HG02759 (cell line): ENCODE data around the gene TBCCD1.
A peak's percentile ranks its signal among the peaks of the same experiment; 100 is the strongest.
"Not testable (repeated sequence)": the region's sequence is repeated elsewhere in the genome, so short reads cannot be mapped to it uniquely, and the experiment has no call there.

Experiments
- ATAC-seq: cut with Tn5 transposase; IDR thresholded peaks from one replicate; pipeline ENCODE4 v1.9.1; 2021; ENCODE audit warnings: mild to moderate bottlenecking, moderate library complexity; ENCODE audit not compliant: unreplicated experiment

The TBCCD1 gene

DNA sequence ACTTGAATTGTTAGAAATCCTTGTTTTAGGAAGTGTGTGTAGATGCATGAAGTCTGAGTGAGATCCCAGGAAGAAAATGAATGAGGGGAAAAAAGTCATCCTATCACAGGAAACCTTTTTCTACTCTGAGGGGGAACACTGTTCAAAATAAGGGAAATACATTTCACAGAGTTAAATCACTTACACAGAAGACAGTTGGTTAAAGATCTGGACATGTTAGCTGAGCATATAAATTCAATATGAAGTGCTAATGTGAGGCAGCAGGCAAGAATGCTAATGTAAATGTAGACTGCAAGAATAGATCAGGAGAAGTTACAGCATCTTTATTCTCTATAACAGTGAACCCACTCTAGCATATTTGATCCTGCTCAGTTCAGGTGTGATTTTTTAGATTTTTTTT is 2.6 kb downstream of the TBCCD1 start:
- no peak for ATAC-seq

- no peak for ATAC-seq
Observed at GRCh38 chr3:186552408-186553031, 14.6 kb downstream of the TBCCD1 start.

DNA sequence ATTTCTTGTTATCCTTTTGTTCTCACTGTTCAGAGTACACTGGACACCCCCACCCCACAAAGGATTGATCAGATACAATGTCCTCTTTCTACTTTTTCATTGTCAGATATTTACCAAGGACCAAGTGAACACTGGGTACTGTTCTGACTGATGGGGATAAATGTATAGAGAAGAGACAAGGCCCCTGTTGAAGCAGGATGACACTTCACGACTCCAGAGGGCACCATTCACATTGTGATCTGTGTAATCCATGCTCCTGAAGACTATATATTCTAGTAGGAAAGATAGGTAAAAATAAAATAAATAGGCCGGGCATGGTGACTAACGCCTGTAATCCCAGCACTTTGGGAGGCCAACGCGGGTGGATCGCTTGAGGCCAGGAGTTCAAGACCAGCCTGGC is 15.8 kb downstream of the TBCCD1 start:
- ATAC-seq, result no peak

GRCh38 chr3:186549497-186549896 is 17.6 kb downstream of the TBCCD1 start:
- ATAC-seq, result no peak

GRCh38 chr3:186544281-186544680 is 22.9 kb downstream of the TBCCD1 start, which contains the start of gene CRYGS:
Gene CRYGS, minus strand, starts transcription at chr3:186544380. Its CDS starts 54 bp downstream, at chr3:186544326.
- ATAC-seq, result no peak

DNA sequence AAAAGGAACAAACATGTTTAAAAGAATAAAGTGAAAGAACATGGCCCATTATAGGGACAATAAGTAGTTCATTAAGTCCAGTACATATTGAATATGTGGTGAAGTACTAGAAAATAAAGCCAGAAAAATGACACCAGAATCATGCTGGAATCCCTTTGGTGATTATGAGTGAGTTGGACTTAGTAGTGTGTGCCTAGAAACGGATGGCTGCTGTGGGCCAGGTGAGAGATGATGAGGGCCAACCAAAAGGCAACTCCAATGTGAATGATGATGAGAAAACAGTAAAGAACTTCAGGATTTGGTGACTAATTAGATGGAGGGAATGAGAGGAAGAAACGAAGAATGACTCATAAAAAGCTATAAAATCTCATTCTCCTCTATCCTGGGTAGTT is 26.3 kb downstream of the TBCCD1 start:
- ATAC-seq, result peak; percentile 9

DNA sequence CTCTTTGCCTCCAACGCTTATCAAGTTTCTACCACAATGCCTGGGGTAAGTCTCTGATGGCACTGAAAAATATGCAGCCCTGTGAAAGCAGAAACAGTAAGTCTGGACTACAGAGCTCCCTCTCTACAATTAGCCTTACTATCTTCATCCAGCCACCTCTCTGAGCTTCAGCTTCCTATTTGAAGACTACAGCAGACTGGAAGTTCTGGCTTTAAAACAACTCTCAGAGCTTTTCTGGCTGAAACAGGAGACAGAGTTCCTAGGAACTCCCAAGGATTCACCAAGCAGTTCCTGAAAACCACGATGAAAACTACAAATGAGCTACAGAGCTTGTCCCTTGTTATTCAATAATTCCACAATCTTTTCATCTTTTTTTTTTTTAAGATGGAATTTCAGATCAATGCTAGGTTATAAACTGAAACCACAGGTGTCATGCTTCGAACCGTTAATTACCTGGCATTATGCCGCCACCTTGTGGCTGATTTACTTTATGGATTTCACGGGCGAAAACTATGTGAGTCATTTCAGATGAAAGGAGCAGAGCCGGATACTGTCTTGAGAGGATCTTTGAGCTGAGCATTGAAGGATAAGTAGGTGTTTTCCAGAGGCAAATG is 26.8 kb downstream of the TBCCD1 start:
- ATAC-seq, result peak; percentile 74

DNA sequence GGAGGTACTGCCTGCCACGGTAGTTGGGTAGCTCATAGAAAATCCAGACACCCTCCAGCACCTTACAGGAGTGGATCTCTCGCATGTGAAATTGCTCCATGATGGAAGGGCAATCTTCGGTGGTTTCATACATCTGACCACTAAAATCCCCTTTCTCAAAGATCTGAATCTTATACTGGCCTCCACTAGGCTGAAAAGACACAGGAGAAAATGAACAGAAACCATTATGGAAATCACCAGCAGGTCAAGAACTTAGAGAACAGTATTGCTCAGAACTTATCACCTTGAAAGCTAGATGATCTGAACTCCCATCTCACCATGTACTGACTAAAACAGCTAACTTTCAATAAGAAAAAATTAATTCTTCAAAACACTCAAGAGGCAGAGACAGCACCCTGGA is 28.4 kb downstream of the TBCCD1 start:
- ATAC-seq, result no peak

DNA sequence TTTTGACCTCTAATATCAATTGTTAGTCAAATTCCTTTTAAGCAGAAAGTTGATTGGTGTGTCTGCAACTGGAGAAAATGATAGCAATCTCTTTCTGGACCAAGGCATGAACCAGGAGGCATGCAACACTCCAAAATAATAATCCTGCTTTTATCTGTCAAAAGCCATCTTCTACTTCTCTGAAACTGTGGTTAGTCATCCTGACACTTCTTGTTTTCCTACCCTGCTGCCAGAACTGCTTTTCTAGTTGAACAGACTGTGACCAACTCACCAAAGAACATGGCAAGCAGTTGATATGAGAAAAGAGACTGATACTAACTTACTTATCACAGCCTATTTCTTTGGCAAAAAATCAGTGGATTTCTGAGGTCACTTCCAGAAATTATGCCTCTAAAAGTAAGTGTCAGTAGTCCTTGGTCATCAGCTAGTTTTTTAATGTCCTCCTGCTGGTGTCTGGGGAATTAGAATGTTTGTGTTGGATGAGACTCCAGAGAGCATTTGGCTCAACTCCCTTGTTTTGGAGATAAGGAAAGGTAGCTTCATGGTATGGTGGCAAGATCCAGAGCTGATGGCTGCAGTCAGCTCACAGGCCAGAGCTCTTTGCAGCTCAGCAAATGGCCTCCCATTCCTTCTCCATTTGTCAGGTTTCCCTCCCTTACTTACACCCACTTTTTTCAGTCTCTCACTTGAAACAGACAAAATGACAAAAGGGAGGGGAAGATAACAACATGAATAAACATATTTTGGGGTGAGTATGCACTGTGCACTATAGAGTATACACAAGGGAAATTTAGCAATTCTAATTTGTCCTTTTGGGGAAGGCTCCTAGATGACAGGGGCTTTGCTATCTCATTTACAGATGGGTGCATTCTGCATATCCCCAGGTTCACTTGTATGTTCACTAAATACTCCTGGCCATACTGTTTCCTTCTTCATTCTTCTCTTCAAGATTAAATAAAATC is 30.0 kb downstream of the TBCCD1 start:
- no peak for ATAC-seq

DNA sequence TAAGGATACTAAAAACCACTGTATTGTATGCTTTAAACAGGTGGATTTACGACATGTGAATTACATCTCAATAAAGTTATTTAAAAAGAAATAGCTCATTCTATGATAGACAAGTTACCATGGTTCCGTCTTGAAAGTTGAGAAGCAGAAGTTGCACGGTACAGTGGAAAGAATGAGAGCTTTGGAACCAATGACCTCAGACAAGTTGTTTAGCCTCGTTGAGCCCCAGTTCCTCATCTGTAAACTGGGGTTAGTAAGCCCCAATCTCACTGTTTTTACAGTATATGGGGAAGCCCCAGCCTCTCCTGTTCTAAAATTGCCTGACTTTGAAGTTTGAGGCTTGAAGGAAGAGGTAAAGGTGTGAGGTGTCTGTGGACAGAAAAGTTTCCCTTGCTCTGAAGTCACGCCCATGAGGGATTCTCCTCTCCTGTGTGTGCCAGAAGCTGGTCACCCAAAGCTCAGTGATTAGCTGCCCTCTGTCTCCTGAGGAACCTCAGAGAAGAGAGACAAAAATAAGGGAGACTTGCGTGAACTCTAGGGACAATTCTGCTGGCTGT is 32.9 kb downstream of the TBCCD1 start:
- peak; percentile 80 for ATAC-seq

DNA sequence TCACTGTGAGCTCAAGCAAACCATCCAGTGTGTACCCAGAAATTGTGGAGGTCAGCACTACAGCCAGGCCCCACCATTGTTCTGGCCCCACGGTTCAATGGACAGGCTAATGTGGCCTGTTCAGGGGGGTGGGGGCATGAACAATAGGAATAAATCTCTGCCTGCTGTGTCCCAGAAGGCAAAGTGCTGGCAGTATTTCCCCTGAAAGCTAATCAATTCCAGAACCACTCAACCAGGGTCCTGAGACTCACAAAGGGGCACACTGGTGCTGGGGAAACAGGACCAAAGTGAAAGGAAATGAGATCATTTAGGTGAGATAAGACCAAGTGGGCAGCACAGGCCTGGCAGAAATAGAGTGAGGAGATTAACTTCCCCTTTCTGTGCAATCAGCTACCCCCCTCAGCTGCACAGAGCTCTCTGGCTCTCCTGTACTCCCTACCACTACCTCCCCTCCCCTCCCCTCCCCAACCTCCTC is 34.5 kb downstream of the TBCCD1 start:
- peak; percentile 68 for ATAC-seq

- ATAC-seq, result not testable (repeated sequence)
Observed at GRCh38 chr3:186531694-186532093, 35.4 kb downstream of the TBCCD1 start.

GRCh38 chr3:186530415-186530814 is 36.7 kb downstream of the TBCCD1 start:
- no peak for ATAC-seq

- ATAC-seq, result no peak
Observed at GRCh38 chr3:186529201-186529999, 37.7 kb downstream of the TBCCD1 start.

- peak; percentile 47 for ATAC-seq
Observed at GRCh38 chr3:186526256-186526606, 40.9 kb downstream of the TBCCD1 start.

DNA sequence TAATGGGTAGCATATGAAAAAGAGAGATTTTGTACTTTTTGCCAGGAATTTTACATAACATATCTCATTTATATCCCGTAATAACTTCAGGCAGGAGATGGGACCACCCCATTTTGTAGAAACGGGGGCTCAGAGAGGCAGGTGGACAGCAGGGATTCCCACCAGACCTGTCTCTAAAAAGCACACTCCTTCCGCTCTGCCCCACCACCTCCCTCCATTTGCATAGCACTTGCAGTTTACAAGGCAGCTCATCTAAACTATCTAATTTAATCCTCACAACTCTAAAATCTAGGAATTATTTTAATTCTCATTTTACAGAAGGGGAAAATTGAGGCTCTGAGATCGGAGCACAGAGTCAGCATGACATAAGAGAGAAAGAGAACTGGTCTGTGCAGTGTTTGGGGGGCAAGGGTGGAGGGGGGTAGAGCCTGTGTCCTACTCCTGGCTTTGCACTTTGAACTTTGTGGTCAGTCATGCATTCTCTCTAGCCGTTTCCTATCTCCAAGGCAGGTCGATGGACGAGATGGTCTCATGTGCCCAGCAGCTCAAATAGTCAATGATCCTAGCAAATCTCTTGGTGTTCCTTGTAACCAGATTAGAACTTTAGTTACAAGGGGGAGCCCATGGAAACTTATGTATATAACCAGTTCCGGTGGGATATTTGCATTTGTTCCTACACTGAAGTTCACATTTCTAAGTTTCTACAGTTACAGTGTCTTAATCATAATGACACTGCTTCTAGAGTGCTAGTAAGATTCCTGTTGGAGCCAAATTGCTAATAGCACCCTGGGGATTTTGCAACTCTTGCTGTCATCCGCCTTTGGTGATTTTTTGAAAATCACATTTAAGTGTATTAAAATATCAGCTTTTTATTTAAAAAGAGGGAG is 41.5 kb downstream of the TBCCD1 start:
- ATAC-seq, result peak; percentile 25

GRCh38 chr3:186524616-186525015 is 42.5 kb downstream of the TBCCD1 start:
- ATAC-seq, result no peak

GRCh38 chr3:186523434-186523833 is 43.7 kb downstream of the TBCCD1 start:
- no peak for ATAC-seq

DNA sequence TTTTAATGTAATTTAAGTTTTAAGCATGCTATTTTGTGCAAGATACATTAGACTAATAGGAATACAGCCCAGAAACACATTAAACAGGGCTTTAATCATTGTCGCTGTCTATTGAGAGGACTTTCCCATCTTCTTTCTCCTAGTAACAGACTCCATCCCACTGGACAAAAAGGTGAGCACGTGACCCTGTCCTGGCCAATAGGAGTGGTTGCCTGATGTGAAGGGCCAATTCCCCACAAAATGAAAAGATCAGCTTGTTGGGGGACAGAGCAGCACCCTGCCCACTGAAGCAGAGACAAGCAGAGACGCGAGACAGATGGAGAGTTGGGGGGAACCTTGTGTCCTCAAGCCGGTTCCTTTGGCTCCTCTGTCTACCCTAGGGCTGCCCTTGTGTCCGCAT is 44.1 kb downstream of the TBCCD1 start:
- no peak for ATAC-seq
